Measurements from ENCODE around the gene FKTN. TPM values are rescaled to one million over a fixed set of nuclear protein-coding genes. Genes with fewer than 3 reads are reported as not detected.
"Not testable (repeated sequence)": the region's sequence is repeated elsewhere in the genome, so short reads cannot be mapped to it uniquely, and the experiment has no call there.

Gene FKTN
- total RNA-seq, 2 donors from 2014 or later, result 11.7 to 20.8 TPM

DNA sequence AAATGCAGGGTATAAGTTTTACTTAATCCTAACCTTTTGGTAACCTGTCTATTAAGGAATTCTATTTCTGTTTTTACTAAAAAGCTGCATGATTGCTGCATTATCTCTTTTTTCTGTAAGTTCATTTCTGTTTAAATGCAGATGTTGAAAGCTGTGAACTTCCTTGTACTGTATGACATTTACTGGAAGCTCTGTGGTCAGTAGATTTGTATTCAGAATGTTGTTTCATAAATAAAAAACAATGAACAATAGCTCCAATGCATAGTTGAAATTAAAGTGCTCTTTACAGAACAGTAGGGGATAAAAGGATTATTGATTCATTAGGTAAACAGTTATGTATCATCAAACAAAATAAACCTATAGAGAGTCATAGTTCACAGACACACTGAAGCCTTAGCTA lies 46.5 kb upstream of the FKTN start:
- no peak overlapping the region for H3K4me3 ChIP-seq (ENCODE audit: low read length)
- Mint-ChIP-seq H3K4me3 (no peak overlapping the region), H3K27ac (no peak overlapping the region), H3K27me3 (ENCODE audit: insufficient read depth) (no peaks in the 10 kb centered on the region), H3K4me1 (peaks cover 10% of the 10 kb centered on the region), H3K9me3 (no peaks in the 10 kb centered on the region), H3K36me3 (ENCODE audit: low read depth) (peaks cover 27% of the 10 kb centered on the region)
- H3K27me3 ChIP-seq (ENCODE audit: control insufficient read depth, insufficient read depth, low read length, poor library complexity, severe bottlenecking), result no peaks in the 10 kb centered on the region
- H3K4me1 ChIP-seq (ENCODE audit: control insufficient read depth, insufficient read depth, low read length), result no peaks in the 10 kb centered on the region
- H3K27ac ChIP-seq (ENCODE audit: low read depth, low read length), result no peak overlapping the region
- no peak for DNase-seq
- peaks cover 83% of the 10 kb centered on the region for H3K36me3 ChIP-seq (ENCODE audit: control insufficient read depth, insufficient read depth, low read length)
- H3K9me3 ChIP-seq (ENCODE audit: control insufficient read depth, low read length), result peaks cover 10% of the 10 kb centered on the region
- H3K9ac ChIP-seq (ENCODE audit: extremely low read depth, low read length, poor library complexity, severe bottlenecking), result no peak overlapping the region
- TF ChIP-seq, protein P1, sequence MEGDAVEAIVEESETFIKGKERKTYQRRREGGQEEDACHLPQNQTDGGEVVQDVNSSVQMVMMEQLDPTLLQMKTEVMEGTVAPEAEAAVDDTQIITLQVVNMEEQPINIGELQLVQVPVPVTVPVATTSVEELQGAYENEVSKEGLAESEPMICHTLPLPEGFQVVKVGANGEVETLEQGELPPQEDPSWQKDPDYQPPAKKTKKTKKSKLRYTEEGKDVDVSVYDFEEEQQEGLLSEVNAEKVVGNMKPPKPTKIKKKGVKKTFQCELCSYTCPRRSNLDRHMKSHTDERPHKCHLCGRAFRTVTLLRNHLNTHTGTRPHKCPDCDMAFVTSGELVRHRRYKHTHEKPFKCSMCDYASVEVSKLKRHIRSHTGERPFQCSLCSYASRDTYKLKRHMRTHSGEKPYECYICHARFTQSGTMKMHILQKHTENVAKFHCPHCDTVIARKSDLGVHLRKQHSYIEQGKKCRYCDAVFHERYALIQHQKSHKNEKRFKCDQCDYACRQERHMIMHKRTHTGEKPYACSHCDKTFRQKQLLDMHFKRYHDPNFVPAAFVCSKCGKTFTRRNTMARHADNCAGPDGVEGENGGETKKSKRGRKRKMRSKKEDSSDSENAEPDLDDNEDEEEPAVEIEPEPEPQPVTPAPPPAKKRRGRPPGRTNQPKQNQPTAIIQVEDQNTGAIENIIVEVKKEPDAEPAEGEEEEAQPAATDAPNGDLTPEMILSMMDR (conservative IDR thresholded peaks at IDR 0.05), result no peak

DNA sequence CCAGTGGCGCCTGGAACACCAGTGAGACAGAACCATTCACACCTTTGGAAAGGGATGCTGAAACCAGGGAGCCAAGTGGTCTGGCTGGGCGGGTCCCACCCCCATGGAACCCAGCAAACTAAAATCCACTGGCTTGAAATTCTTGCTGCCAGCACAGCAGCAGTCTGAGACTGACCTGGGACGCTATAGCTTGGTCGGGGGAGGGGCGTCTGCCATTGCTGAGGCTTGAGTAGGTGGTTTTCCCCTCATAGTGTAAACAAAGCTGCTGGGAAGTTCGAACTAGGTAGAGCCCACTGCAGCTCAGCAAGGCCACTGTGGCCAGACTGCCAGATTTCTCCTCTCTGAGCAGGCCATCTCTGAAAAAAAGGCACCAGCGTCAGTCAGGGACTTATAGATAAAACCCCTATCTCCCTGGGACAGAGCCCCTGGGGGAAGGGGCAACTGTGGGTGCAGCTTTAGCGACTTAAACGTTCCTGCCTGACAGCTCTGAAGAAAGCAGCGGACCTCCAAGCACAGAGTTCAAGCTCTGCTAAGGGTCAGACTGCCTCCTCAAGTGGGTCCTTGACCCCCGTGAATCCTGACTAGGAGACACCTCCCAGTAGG lies 42.0 kb upstream of the FKTN start:
- H3K27ac ChIP-seq (ENCODE audit: low read depth, low read length), result no peak overlapping the region
- Mint-ChIP-seq H3K4me3 (no peak overlapping the region), H3K27ac (peak overlapping the region; percentile 44), H3K4me1 (peaks cover 10% of the 10 kb centered on the region), H3K9me3 (peaks cover 31% of the 10 kb centered on the region), H3K36me3 (ENCODE audit: low read depth) (peaks cover 60% of the 10 kb centered on the region), H3K27me3 (ENCODE audit: insufficient read depth) (no peaks in the 10 kb centered on the region)
- WGBS, 2 experiments (ENCODE audit: insufficient coverage in 1 of 2, insufficient read length in 1 of 2), result 86 to 88% methylated on average over 9 to 11 of the region's 11 CpGs
- no peak overlapping the region for H3K9ac ChIP-seq (ENCODE audit: extremely low read depth, low read length, poor library complexity, severe bottlenecking)
- H3K4me3 ChIP-seq (ENCODE audit: low read length), result no peak overlapping the region
- DNase-seq, result peak; percentile 74
- peaks cover 10% of the 10 kb centered on the region for H3K9me3 ChIP-seq (ENCODE audit: control insufficient read depth, low read length)
- H3K36me3 ChIP-seq (ENCODE audit: control insufficient read depth, insufficient read depth, low read length), result peaks cover 53% of the 10 kb centered on the region
- H3K27me3 ChIP-seq (ENCODE audit: control insufficient read depth, insufficient read depth, low read length, poor library complexity, severe bottlenecking), result no peaks in the 10 kb centered on the region
- H3K4me1 ChIP-seq (ENCODE audit: control insufficient read depth, insufficient read depth, low read length), result no peaks in the 10 kb centered on the region
- TF ChIP-seq, protein P1 (conservative IDR thresholded peaks at IDR 0.05), result no peak

DNA sequence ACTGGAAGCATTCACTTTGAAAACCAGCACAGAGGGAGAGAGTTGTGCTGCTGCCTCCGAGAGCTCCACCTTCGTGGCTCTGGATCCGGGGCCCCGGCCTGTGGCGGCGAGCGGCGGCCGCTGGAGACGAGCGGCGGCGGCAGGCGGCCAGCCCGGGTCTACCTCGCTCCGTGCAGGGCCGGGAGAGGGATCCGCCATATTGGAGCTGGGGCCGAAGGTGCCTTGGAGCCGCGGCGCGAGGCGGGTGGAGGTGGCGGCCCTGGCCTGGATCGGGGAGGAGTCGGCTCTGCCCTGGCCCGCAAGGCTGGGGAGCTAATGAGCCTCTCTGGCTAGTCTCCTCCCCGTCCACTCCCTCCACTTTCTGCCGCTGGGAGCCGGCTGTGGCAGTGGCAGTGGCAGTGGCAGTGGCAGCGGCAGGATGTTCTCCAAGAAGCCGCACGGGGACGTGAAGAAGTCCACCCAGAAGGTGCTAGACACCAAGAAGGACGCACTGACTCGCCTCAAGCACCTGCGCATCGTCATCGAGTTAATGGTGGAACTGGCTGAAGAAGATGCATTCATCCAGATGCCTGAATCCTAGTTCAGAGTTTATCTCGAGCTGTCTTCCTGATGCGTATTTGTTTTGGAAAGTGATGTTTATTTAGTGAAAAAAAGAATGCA lies 38.1 kb upstream of the FKTN start:
- peaks cover 22% of the 10 kb centered on the region for H3K36me3 ChIP-seq (ENCODE audit: control insufficient read depth, insufficient read depth, low read length)
- DNase-seq, result peak; percentile 55
- not testable (repeated sequence) for H3K27ac Mint-ChIP-seq; H3K27me3 ChIP-seq (ENCODE audit: control insufficient read depth, insufficient read depth, low read length, poor library complexity, severe bottlenecking); H3K4me3 Mint-ChIP-seq; H3K4me1 Mint-ChIP-seq; H3K9me3 ChIP-seq (ENCODE audit: control insufficient read depth, low read length); H3K4me1 ChIP-seq (ENCODE audit: control insufficient read depth, insufficient read depth, low read length); H3K9ac ChIP-seq (ENCODE audit: extremely low read depth, low read length, poor library complexity, severe bottlenecking); H3K27me3 Mint-ChIP-seq (ENCODE audit: insufficient read depth); H3K27ac ChIP-seq (ENCODE audit: low read depth, low read length); H3K4me3 ChIP-seq (ENCODE audit: low read length)
- WGBS, 2 experiments (ENCODE audit: insufficient coverage in 1 of 2, insufficient read length in 1 of 2), result 93 to 96% methylated on average over 5 to 42 of the region's 43 CpGs
- H3K9me3 Mint-ChIP-seq, result peaks cover 31% of the 10 kb centered on the region
- peaks cover 72% of the 10 kb centered on the region for H3K36me3 Mint-ChIP-seq (ENCODE audit: low read depth)

DNA sequence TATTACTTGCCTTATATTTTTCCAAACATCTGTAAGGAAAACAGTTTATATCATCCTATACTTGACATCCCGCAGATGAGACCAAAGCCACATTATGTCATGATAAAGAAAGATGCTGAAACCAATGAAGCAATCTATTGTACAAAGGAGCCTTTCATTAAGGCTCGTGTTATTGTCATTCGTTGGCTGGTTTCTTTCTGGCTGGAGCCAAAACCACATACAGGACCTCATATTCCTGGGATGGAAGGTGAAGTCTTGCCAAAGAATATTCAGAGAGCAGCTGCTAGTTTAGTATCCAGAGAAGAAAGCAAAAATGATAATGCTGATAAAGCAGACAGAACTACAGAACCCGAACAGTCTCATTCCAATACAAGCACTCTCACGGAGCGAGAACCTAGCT lies 36.9 kb upstream of the FKTN start:
- not testable (repeated sequence) for H3K4me1 ChIP-seq (ENCODE audit: control insufficient read depth, insufficient read depth, low read length); H3K9ac ChIP-seq (ENCODE audit: extremely low read depth, low read length, poor library complexity, severe bottlenecking); H3K27me3 ChIP-seq (ENCODE audit: control insufficient read depth, insufficient read depth, low read length, poor library complexity, severe bottlenecking); H3K4me3 ChIP-seq (ENCODE audit: low read length); H3K27ac Mint-ChIP-seq; H3K9me3 ChIP-seq (ENCODE audit: control insufficient read depth, low read length); H3K4me3 Mint-ChIP-seq; H3K27ac ChIP-seq (ENCODE audit: low read depth, low read length); H3K27me3 Mint-ChIP-seq (ENCODE audit: insufficient read depth); DNase-seq; H3K4me1 Mint-ChIP-seq
- Mint-ChIP-seq H3K9me3 (peaks cover 31% of the 10 kb centered on the region), H3K36me3 (ENCODE audit: low read depth) (peaks cover 71% of the 10 kb centered on the region)
- 100% methylated on average over 1 to 2 of the region's 6 CpGs for WGBS, 2 experiments (ENCODE audit: insufficient coverage in 1 of 2, insufficient read length in 1 of 2)
- peaks cover 12% of the 10 kb centered on the region for H3K36me3 ChIP-seq (ENCODE audit: control insufficient read depth, insufficient read depth, low read length)

DNA sequence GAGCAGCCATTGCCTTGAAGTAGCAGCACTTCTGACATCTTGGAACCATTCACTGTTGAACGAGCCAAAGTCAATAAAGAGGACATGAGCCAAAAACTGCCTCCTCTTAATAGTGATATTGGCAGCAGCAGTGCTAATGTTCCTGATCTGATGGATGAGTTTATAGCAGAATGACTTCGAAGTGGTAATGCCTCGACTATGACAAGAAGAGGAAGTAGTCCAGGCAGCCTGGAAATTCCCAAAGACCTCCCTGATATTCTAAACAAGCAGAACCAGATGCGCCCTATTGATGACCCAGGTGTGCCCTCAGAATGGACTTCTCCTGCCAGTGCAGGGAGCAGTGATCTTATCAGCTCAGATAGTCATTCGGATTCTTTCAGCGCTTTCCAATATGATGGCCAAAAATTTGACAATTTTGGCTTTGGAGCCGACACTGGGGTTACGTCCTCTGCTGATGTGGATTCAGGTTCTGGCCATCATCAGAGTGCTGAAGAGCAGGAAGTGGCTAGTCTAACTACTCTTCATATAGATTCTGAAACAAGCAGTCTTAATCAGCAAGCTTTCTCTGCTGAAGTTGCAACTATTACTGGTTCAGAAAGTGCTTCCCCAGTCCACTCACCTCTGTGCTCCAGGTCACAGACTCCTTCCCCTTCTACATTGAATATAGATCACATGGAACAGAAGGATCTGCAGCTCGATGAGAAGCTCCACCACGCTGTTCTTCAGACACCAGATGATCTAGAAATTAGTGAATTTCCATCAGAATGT lies 35.1 kb upstream of the FKTN start:
- H3K4me1 Mint-ChIP-seq; H3K27me3 ChIP-seq (ENCODE audit: control insufficient read depth, insufficient read depth, low read length, poor library complexity, severe bottlenecking); H3K4me1 ChIP-seq (ENCODE audit: control insufficient read depth, insufficient read depth, low read length); H3K9me3 ChIP-seq (ENCODE audit: control insufficient read depth, low read length); DNase-seq; H3K27ac Mint-ChIP-seq; H3K36me3 ChIP-seq (ENCODE audit: control insufficient read depth, insufficient read depth, low read length); H3K27ac ChIP-seq (ENCODE audit: low read depth, low read length); H3K27me3 Mint-ChIP-seq (ENCODE audit: insufficient read depth); H3K4me3 ChIP-seq (ENCODE audit: low read length); H3K4me3 Mint-ChIP-seq; H3K9ac ChIP-seq (ENCODE audit: extremely low read depth, low read length, poor library complexity, severe bottlenecking): not testable (repeated sequence)
- WGBS, 2 experiments (ENCODE audit: insufficient coverage in 1 of 2, insufficient read length in 1 of 2), result 97 to 100% methylated on average over 3 to 9 of the region's 10 CpGs
- H3K36me3 Mint-ChIP-seq (ENCODE audit: low read depth), result peaks cover 63% of the 10 kb centered on the region
- peaks cover 27% of the 10 kb centered on the region for H3K9me3 Mint-ChIP-seq

Data from endodermal cell (in vitro differentiated cells).